Ishikawa (cell line): ENCODE measurements around the gene SMARCB1.

Experiments
- CEBPB ChIP-seq: IDR thresholded peaks from 2 replicates; pipeline ENCODE4 v1.6.1; 2012
- CREB1 ChIP-seq: IDR thresholded peaks from 2 replicates; pipeline ENCODE4 v1.6.1; 2012; ENCODE audit warnings: low read depth
- EGR1 ChIP-seq: IDR thresholded peaks from 2 replicates; pipeline ENCODE4 v1.6.1; 2012
- EP300 ChIP-seq: IDR thresholded peaks from 2 replicates; pipeline ENCODE4 v1.6.1; 2012; ENCODE audit warnings: borderline replicate concordance
- FOXM1 ChIP-seq: IDR thresholded peaks from 2 replicates; pipeline ENCODE4 v1.6.1; 2012; ENCODE audit warnings: low read depth, borderline replicate concordance
- MAX ChIP-seq: IDR thresholded peaks from 2 replicates; pipeline ENCODE4 v1.6.1; 2012
- NFIC ChIP-seq: IDR thresholded peaks from 2 replicates; pipeline ENCODE4 v1.6.1; 2012
- RAD21 ChIP-seq: IDR thresholded peaks from 2 replicates; pipeline ENCODE4 v1.6.1; 2012; ENCODE audit warnings: low read depth
- REST ChIP-seq: IDR thresholded peaks from 2 replicates; pipeline ENCODE4 v1.6.1; 2012; ENCODE audit warnings: low read depth, mild to moderate bottlenecking
- TAF1 ChIP-seq: IDR thresholded peaks from 2 replicates; pipeline ENCODE4 v1.6.1; 2012; ENCODE audit warnings: low read depth, mild to moderate bottlenecking
- TCF12 ChIP-seq: IDR thresholded peaks from 2 replicates; pipeline ENCODE4 v1.6.1; 2012; ENCODE audit warnings: low read depth
- TEAD4 ChIP-seq: IDR thresholded peaks from 2 replicates; pipeline ENCODE4 v1.6.1; 2012
- USF1 ChIP-seq: IDR thresholded peaks from 2 replicates; pipeline ENCODE4 v1.6.1; 2012
- YY1 ChIP-seq: IDR thresholded peaks from 2 replicates; pipeline ENCODE4 v1.6.1; 2012; ENCODE audit warnings: low read depth
- ZBTB7A ChIP-seq: IDR thresholded peaks from 2 replicates; pipeline ENCODE4 v1.6.1; 2012; ENCODE audit warnings: low read depth

SMARCB1 gene

GRCh38 chr22:23786752-23787599, at the start of gene SMARCB1:
TSS of gene SMARCB1 (plus strand) at chr22:23786966. CDS start at chr22:23787170, 204 bp downstream.
- TF ChIP-seq USF1 (no peak), EGR1 (peak; percentile 57), TEAD4 (no peak; the same call in 1 of the 2 replicates), YY1 (0 out of 2 replicates have a peak, but pooled peaks have one; percentile 34), ZBTB7A (0 out of 2 replicates have a peak, but pooled peaks have one; percentile 15), NFIC (peak; percentile 47; the same call in 1 of the 2 replicates), MAX (0 out of 2 replicates have a peak, but pooled peaks have one; percentile 8), RAD21 (no peak), CREB1 (no peak), REST (no peak), FOXM1 (no peak), EP300 (no peak; the same call in 1 of the 2 replicates), TAF1 (peak; percentile 51), TCF12 (no peak), CEBPB (no peak)

- TF ChIP-seq NFIC (no peak), EGR1 (no peak), REST (no peak), TAF1 (no peak), TEAD4 (no peak), RAD21 (no peak), EP300 (no peak)
Measured at GRCh38 chr22:23737696-23738095, 49.1 kb upstream of the SMARCB1 start.

- TF ChIP-seq MAX, result no peak
- TF ChIP-seq NFIC, result no peak
- TF ChIP-seq REST, result no peak
Measured at GRCh38 chr22:23742505-23743264, 44.1 kb upstream of the SMARCB1 start.

GRCh38 chr22:23743303-23743705, 43.5 kb upstream of the SMARCB1 start:
- TF ChIP-seq TAF1 (no peak), CEBPB (no peak), EP300 (no peak), TEAD4 (no peak), CREB1 (no peak), RAD21 (no peak), MAX (no peak), YY1 (no peak), NFIC (no peak), USF1 (no peak), FOXM1 (no peak), REST (no peak), ZBTB7A (no peak), TCF12 (no peak), EGR1 (no peak)
